ENCODE data around the gene PTDSS2.

DNA sequence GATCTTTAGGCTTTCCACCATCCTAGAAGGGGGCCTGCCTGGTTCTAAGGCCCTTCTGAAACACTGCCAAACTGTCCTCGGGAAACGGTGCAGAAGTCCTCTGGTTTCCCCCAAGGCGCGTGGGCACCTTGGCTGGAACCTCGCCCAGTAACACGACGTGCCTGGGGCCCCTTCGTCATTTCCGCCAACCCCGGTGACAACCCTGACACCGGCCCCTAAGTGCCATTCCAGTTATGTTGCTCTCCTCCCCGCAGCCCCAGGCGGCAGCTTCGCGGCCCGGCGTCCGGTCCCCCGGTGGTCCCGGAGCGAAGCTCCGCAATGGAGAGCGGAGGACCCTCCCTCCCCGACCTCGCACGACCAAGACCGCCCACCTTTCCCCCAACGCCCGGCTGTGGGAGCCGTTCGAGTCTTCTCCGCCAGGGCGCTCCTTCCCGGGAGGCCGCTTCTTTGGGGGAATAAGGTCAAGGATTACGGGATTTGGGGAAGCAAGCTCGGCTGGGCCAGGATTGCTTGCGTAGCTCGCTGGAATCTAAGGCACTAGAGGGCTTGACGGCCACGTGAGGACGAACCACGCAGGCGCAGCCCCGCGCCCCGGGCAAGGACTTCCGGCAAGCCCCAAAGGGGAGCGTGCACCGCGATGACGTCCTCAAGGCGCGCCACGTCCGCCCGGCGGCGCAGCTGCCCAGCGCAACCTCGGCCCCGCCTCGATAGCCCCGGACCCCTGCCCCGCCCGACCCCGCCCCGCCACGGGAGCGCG lies 56.3 kb downstream of the PTDSS2 start:
- TF ChIP-seq, protein P1, sequence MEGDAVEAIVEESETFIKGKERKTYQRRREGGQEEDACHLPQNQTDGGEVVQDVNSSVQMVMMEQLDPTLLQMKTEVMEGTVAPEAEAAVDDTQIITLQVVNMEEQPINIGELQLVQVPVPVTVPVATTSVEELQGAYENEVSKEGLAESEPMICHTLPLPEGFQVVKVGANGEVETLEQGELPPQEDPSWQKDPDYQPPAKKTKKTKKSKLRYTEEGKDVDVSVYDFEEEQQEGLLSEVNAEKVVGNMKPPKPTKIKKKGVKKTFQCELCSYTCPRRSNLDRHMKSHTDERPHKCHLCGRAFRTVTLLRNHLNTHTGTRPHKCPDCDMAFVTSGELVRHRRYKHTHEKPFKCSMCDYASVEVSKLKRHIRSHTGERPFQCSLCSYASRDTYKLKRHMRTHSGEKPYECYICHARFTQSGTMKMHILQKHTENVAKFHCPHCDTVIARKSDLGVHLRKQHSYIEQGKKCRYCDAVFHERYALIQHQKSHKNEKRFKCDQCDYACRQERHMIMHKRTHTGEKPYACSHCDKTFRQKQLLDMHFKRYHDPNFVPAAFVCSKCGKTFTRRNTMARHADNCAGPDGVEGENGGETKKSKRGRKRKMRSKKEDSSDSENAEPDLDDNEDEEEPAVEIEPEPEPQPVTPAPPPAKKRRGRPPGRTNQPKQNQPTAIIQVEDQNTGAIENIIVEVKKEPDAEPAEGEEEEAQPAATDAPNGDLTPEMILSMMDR (IDR thresholded peaks at IDR 0.05), result no peak
- TF ChIP-seq CREB1 (CRISPR knock-in tag; IDR thresholded peaks at IDR 0.05), result no peak
